A673 (cell line): ENCODE data around the gene ACOT7. TPM values are rescaled to one million over a fixed set of nuclear protein-coding genes. Genes with fewer than 3 reads are reported as not detected.

Experiments
- BruUV-seq: library from RNA; stranded (reverse); fragments of 400-500 nt; replicated peaks from 2 replicates; lab custom pipeline; 2021; lab: Mats Ljungman, UMichigan
- CTCF ChIA-PET: fragments of 300-600 bp; sonication (Branson Sonifier 250); formaldehyde crosslinking; loops from one replicate; lab custom pipeline; 2022; ENCODE audit warnings: antibody characterized with exemption; lab: Charles Lee
- POLR2A ChIA-PET: fragments of 300-600 bp; sonication (Branson Sonifier 250); formaldehyde crosslinking; loops from one replicate; lab custom pipeline; 2022; ENCODE audit warnings: antibody characterized with exemption; ENCODE audit not compliant: low non-redundant PET; lab: Charles Lee
- DNase-seq: peaks from one replicate; pipeline ENCODE4 v3.0.0-alpha.2; 2015; ENCODE audit warnings: low spot score
- H3K27ac ChIP-seq: fragments of 200-600 bp; sonication (generic); 2 replicates; pipeline ENCODE4 v1.5.1; 2016; ENCODE audit warnings: mixed run types, low read depth, mild to moderate bottlenecking, mixed read lengths, antibody characterized with exemption, low read length; ENCODE audit not compliant: poor library complexity, severe bottlenecking
- H3K27me3 ChIP-seq: fragments of 200-600 bp; sonication (generic); replicated peaks from 2 replicates; pipeline ENCODE4 v1.6.1; 2017; ENCODE audit warnings: mixed run types, low read depth, mild to moderate bottlenecking, mixed read lengths, antibody characterized with exemption, low read length; ENCODE audit not compliant: insufficient read depth, poor library complexity
- H3K36me3 ChIP-seq: fragments of 200-600 bp; sonication (generic); 2 replicates; pipeline ENCODE4 v1.6.1; 2016; ENCODE audit warnings: mixed run types, mild to moderate bottlenecking, mixed read lengths, antibody characterized with exemption, low read length; ENCODE audit not compliant: insufficient read depth, poor library complexity, severe bottlenecking
- H3K4me1 ChIP-seq: fragments of 200-600 bp; sonication (generic); 2 replicates; pipeline ENCODE4 v1.6.1; 2017; ENCODE audit warnings: mixed run types, mild to moderate bottlenecking, mixed read lengths, antibody characterized with exemption, low read length; ENCODE audit not compliant: insufficient read depth, poor library complexity, severe bottlenecking
- H3K4me3 ChIP-seq: fragments of 200-600 bp; sonication (generic); 2 replicates; pipeline ENCODE4 v1.5.1; 2016; ENCODE audit warnings: low read depth, mixed run types, mild to moderate bottlenecking, mixed read lengths, low read length; ENCODE audit not compliant: poor library complexity, severe bottlenecking
- H3K9me3 ChIP-seq: fragments of 200-600 bp; sonication (generic); 2 replicates; pipeline ENCODE4 v1.6.1; 2016; ENCODE audit warnings: mixed run types, low read depth, mild to moderate bottlenecking, mixed read lengths, antibody characterized with exemption, low read length; ENCODE audit not compliant: poor library complexity, severe bottlenecking
- EZH2 ChIP-seq: fragments of 200-600 bp; sonication (generic); IDR thresholded peaks from 2 replicates; pipeline ENCODE4 v1.6.1; 2017; ENCODE audit warnings: borderline replicate concordance, low read depth, mild to moderate bottlenecking, mixed read lengths, antibody characterized with exemption, low read length; ENCODE audit not compliant: poor library complexity, severe bottlenecking
- intact Hi-C: fragments of 100-400 bp; cut with micrococcal nuclease; formaldehyde crosslinking; loops from one replicate; pipeline ENCODE4 v1.10.0; 2022; ENCODE audit not compliant: unreplicated experiment
- total RNA-seq: library from RNA; stranded (reverse); gene quantifications from 2 replicates; pipeline ENCODE4 v1.2.3, GENCODE V29; 2021
- TF ChIP-seq, protein P1 (sequence below): fragments of 300-800, 200-600 bp; sonication (generic); conservative IDR thresholded peaks from 2 replicates; pipeline ENCODE4 v1.5.1; 2017; ENCODE audit warnings: low read depth, mild to moderate bottlenecking, antibody characterized with exemption, low read length, moderate library complexity, mixed read lengths

ACOT7 gene
- total RNA-seq, 1 experiment from 2014 or later = 132 TPM

DNA sequence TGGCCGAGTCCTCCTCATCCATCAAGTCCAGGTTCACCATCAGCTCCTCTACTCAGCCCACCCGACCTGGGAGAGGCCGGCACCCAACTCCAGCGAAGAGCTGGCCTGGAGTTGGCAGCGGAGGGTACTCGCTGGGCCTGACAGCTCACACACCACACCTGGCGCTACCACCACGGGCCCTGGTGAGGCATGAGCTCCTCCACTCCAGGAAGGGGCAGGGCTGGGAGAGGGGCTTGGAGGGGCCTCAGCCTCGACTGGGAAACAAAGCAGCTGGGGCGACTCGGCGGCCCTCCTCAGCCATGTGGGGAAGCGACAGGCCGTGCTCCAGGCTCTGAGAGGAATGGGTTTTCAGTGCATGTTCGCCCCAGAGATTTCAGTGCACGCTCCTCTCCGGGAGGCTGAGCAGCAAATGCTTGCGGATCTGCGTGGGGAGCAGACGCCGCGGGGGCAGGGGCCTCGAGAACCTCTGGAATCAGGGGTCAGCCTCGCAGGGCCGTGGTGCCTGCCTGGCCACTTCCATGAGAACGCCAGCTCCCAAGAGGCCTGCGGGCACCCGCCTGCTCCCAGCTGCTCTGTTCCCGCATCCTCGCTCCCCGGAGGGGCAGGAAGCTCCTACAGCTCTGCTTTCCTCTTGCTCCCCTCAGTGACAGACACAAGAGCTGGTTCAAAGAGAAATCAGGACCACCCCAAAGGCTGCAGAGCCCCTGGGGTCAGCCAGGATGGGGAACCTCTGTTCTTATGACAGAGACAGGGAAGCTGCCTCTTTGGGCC is 113.8 kb downstream of the ACOT7 start:
- Histone ChIP-seq H3K4me1 (peaks cover 11% of the 10 kb centered on the region), H3K9me3 (no peaks in the 10 kb centered on the region), H3K27ac (no peak overlapping the region), H3K36me3 (no peaks in the 10 kb centered on the region), H3K4me3 (no peak overlapping the region), H3K27me3 (no peaks in the 10 kb centered on the region)
- BruUV-seq = no TSS peak
- POLR2A ChIA-PET = interaction anchor here (0.5 kb wide), 1 partner anchor 30 kb away, joined by 3 read pairs; no protein-coding TSS in a partner anchor
- CTCF ChIA-PET = no interaction called here
- no peak for TF ChIP-seq EZH2
- TF ChIP-seq, protein P1, sequence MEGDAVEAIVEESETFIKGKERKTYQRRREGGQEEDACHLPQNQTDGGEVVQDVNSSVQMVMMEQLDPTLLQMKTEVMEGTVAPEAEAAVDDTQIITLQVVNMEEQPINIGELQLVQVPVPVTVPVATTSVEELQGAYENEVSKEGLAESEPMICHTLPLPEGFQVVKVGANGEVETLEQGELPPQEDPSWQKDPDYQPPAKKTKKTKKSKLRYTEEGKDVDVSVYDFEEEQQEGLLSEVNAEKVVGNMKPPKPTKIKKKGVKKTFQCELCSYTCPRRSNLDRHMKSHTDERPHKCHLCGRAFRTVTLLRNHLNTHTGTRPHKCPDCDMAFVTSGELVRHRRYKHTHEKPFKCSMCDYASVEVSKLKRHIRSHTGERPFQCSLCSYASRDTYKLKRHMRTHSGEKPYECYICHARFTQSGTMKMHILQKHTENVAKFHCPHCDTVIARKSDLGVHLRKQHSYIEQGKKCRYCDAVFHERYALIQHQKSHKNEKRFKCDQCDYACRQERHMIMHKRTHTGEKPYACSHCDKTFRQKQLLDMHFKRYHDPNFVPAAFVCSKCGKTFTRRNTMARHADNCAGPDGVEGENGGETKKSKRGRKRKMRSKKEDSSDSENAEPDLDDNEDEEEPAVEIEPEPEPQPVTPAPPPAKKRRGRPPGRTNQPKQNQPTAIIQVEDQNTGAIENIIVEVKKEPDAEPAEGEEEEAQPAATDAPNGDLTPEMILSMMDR = no peak
- intact Hi-C loops = no loop called here
- DNase-seq = no peak

DNA sequence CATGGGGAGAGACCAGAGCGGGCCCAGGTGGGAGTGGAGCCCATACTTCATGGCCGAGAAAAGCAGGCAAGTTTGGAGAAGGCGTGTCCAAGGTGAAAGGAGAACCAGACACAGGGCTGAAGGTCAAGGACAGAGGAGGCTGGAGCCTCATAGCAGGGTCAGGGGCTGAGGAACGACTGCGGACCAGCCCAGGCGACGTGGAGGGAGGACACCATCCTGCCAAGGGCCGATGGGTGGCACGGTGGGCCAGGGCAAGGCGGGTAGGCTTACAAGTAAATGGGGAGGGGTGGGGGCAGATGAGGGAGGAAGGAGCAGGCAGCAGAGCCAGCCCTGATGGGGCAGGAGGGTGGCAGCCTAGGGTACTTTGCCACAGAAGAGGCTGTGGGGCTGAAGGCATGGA is 114.5 kb downstream of the ACOT7 start:
- no peak for TF ChIP-seq EZH2
- TF ChIP-seq, protein P1 = no peak
- Histone ChIP-seq H3K27ac (no peak overlapping the region), H3K4me1 (peaks cover 11% of the 10 kb centered on the region), H3K36me3 (no peaks in the 10 kb centered on the region), H3K4me3 (no peak overlapping the region), H3K9me3 (no peaks in the 10 kb centered on the region), H3K27me3 (no peaks in the 10 kb centered on the region)
- intact Hi-C loops = no loop called here
- no peak for DNase-seq
- POLR2A ChIA-PET = no interaction called here
- CTCF ChIA-PET = no interaction called here
- no TSS peak for BruUV-seq

- no TSS peak for BruUV-seq
- no peaks in the 10 kb centered on the region for H3K9me3 ChIP-seq
- TF ChIP-seq EZH2 = no peak
- TF ChIP-seq, protein P1 = no peak
- DNase-seq = no peak
- H3K4me3 ChIP-seq = no peak overlapping the region
- peaks cover 19% of the 10 kb centered on the region for H3K4me1 ChIP-seq
- H3K36me3 ChIP-seq = no peaks in the 10 kb centered on the region
- ChIA-PET CTCF (no interaction called here), POLR2A (no interaction called here)
- no peaks in the 10 kb centered on the region for H3K27me3 ChIP-seq
- intact Hi-C loops = no loop called here
- H3K27ac ChIP-seq = no peak overlapping the region
Observed at GRCh38 chr1:6278263-6278662, 115.3 kb downstream of the ACOT7 start.
